Activated CD4-positive, alpha-beta T cell treated with anti-CD3 and anti-CD28 coated beads for 24 hours (primary cell): ENCODE results near the gene ACER1.

Experiments
- DNase-seq, 2 donors: peaks; one replicate each; pipeline ENCODE4 v3.0.0-alpha.2; 2020; ENCODE audit warnings: low read depth in 2 of 2

ACER1 gene

GRCh38 chr19:6268382-6268771, 65.0 kb downstream of the ACER1 start:
- DNase-seq: no peak

DNA sequence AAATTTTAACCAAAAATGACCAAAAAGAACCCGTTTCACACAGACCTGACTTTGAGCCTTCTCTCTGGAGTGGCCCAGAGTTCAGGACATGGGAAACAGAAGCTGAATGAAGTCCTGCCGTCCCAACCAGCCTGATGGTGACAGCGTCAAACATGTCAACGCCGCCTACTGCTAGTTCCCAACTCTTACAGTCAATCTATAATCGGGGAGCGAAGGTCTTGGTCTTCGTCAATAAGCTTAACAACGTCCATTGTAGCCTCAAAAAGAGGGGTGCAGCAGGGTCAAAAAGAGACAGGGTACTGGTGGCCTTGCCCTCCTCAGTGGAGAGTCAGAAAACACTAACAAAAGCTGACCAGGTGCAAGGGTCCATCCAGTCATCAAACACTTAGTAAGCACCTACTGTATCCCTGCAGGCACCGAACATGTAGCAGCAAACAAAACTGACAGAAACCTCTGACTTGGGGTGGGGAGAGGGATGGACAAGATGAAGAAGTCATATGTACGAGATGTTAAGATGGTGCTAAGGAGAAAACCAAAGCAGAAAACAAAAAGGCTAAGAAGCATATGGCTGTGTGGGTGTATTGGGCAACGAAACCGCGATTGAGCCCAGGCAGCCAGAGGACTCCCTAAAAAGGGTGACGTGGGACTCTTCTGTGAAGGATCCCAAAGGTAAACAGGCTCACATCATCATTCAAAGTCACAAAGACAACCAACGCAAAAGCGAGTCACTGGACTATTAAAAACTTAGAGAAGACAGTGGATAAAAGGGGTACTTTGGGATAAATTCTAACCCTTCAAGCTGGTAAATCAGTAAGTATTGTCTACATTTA, 65.6 kb downstream of the ACER1 start:
- DNase-seq: no peak

- DNase-seq: no peak
Observed at GRCh38 chr19:6264803-6265202, 68.6 kb downstream of the ACER1 start.

DNA sequence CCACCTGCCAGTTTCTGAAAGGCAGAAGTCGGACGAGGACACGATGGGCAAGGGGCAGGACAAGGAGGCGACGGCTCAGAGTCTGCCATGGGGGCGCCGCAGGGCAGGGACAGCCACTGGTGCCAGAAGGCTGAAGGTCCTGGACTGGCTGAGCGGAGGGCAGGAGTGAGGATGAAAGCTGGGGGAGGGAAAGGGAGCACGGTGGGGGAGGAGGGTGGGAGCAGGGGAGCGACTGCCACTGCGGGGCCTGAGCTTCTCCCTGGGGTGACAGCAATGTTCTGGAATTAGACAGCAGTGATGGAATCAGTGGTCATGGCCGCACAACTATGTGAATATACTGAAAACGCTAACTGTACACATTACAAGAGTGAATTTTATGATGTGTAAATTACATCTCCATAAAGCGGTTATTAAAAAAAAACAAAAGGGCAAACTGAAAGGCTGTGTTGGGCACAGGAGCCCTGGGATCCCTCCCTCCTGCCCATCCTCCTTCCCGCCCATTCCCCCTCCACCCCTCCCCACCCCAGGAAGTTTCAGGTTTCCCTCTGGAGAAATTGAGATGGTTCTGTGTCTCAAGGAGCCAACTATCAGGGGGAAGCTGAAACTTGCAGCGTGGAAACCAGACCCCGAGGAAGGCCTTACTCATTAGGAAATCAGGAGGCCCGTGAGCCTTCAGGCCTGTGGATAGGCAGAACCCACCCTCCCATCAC, 69.5 kb downstream of the ACER1 start:
- DNase-seq: no peak

DNA sequence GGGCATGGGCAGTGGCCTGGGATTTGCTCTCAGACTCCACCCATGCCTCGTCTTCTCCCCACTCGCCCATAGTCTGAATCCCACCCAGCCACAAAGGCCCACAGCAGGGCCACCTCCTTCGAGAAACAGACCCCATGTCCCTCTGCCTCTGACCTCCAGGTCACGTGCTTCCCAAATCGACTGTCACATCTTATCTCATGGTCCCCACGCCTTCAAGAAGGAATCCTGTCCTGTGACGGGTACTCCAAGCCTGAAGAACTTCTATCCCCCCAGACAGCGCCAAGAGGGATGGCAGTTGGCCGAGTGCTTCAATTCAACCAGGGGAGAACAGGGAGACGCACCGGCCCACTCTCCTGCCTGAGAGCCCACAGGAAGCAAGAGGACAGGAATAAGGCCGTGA, 70.1 kb downstream of the ACER1 start:
- DNase-seq: no peak

GRCh38 chr19:6262519-6262918, 70.9 kb downstream of the ACER1 start:
- DNase-seq: no peak

- DNase-seq: no peak
Observed at GRCh38 chr19:6261883-6262282, 71.5 kb downstream of the ACER1 start.

- no peak for DNase-seq
Observed at GRCh38 chr19:6260912-6261650, 72.3 kb downstream of the ACER1 start.

- no peak for DNase-seq
Observed at GRCh38 chr19:6260376-6260775, 73.0 kb downstream of the ACER1 start.

GRCh38 chr19:6259312-6259861, 74.0 kb downstream of the ACER1 start:
- no peak for DNase-seq

DNA sequence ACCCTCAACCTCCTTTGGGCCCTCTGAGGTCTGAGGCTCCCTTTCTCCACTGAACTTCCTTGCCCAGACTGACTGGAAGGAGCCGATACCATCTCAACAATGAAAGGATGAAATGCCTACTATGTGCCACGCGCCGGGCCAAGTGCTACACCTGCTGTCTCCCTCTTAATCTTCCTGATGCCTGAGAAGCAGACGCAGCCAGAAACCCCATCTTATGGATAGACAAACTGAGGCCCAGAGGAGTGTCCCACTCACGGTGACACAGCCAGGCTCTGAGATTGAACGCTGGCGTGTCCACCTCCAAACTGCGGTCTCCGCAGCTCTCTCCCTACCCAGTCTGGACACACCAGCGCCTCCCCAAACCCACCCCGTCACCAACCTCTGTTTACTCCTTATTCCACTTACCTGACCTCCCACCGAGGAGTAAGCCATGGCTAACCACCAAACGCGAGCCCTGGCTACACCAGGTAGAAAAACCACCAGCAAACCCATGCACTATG, 74.5 kb downstream of the ACER1 start:
- DNase-seq: no peak
